Measurements from ENCODE around the gene FARP1. TPM values are rescaled to one million over a fixed set of nuclear protein-coding genes. Genes with fewer than 3 reads are reported as not detected.

The FARP1 gene
- total and polyA plus RNA-seq, 2 of the 13 experiments (the other 11 are each of a cell fraction or from before 2014, with no cell fraction given): 70.6 to 126 TPM

DNA sequence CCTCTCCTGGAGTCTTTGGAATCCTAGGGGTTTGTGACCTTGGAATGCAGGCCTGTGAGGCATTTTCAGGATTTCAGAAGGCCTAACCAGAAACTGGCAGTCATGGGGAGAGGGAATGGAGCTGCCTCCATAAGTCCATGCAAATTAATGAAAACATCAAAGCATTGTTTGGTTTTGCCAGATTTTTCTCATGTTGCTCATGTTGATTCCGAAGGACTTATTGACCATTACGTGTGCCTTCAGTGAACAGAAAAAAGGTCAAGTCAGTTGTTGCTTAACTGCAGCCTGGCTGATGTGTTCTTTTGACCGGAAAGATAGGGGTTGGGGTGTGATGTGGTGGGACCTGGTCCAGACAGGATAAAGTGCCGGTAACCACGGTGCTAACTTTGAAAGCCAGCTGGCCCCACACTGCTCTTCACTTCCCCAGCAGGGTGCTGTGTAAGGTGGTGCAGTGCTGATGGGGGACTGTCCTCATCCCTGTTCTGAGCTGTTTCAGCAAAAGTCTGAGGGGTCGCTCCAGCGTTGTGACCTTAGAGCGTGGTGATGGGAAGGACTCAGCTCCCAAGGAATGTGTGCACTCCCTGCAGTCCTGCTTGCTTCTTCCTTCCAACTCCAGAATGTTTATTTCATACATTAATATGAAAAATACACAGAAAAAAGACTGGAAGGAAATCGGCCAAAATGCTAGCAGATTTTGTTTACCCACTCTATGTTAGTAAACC is 30.7 kb downstream of the FARP1 start (continued):
- TF ChIP-seq, protein P1, sequence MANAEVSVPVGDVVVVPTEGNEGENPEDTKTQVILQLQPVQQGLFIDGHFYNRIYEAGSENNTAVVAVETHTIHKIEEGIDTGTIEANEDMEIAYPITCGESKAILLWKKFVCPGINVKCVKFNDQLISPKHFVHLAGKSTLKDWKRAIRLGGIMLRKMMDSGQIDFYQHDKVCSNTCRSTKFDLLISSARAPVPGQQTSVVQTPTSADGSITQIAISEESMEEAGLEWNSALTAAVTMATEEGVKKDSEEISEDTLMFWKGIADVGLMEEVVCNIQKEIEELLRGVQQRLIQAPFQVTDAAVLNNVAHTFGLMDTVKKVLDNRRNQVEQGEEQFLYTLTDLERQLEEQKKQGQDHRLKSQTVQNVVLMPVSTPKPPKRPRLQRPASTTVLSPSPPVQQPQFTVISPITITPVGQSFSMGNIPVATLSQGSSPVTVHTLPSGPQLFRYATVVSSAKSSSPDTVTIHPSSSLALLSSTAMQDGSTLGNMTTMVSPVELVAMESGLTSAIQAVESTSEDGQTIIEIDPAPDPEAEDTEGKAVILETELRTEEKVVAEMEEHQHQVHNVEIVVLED (CRISPR knock-in tag; IDR thresholded peaks at IDR 0.05; ENCODE audit: borderline replicate concordance): no peak
- TF ChIP-seq NFKBIZ (CRISPR knock-in tag; IDR thresholded peaks at IDR 0.05) (peak; percentile 90), MTF1 (CRISPR knock-in tag; IDR thresholded peaks at IDR 0.05) (no peak), REPIN1 (CRISPR knock-in tag; IDR thresholded peaks at IDR 0.05; ENCODE audit: borderline replicate concordance, low read depth) (peak; percentile 64), POLR2AphosphoS2 (IDR thresholded peaks at IDR 0.05; ENCODE audit: low read depth, low read length) (no peak), ZNF331 (CRISPR knock-in tag; IDR thresholded peaks at IDR 0.05) (peak; percentile 49; the same call in 1 of the 2 replicates), ZNF296 (CRISPR knock-in tag; conservative IDR thresholded peaks at IDR 0.05) (no peak), MBNL3 (CRISPR knock-in tag; conservative IDR thresholded peaks at IDR 0.05) (no peak), MEF2D (CRISPR knock-in tag; IDR thresholded peaks at IDR 0.05) (0 out of 2 replicates have a peak, but pooled peaks have one; percentile 53), KLF11 (CRISPR knock-in tag; IDR thresholded peaks at IDR 0.05) (no peak), HNF4G (IDR thresholded peaks at IDR 0.05; ENCODE audit: borderline replicate concordance, low read depth, low read length) (no peak; the same call in 1 of the 2 replicates), HNF4G (CRISPR knock-in tag; IDR thresholded peaks at IDR 0.05; ENCODE audit: borderline replicate concordance, low read depth) (no peak), NFRKB (IDR thresholded peaks at IDR 0.05) (no peak), IKZF1 (IDR thresholded peaks at IDR 0.05) (no peak), HNRNPLL (IDR thresholded peaks at IDR 0.05; ENCODE audit: low read depth, low read length, poor library complexity, severe bottlenecking) (no peak)
- TF ChIP-seq, protein P2, sequence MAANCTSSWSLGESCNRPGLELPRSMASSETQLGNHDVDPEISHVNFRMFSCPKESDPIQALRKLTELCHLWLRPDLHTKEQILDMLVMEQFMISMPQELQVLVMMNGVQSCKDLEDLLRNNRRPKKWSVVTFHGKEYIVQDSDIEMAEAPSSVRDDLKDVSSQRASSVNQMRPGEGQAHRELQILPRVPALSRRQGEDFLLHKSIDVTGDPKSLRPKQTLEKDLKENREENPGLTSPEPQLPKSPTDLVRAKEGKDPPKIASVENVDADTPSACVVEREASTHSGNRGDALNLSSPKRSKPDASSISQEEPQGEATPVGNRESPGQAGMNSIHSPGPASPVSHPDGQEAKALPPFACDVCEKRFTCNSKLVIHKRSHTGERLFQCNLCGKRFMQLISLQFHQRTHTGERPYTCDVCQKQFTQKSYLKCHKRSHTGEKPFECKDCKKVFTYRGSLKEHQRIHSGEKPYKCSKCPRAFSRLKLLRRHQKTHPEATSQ (CRISPR knock-in tag; IDR thresholded peaks at IDR 0.05; ENCODE audit: borderline replicate concordance): peak; percentile 59; the same call in 1 of the 2 replicates
- TF ChIP-seq, protein P3, sequence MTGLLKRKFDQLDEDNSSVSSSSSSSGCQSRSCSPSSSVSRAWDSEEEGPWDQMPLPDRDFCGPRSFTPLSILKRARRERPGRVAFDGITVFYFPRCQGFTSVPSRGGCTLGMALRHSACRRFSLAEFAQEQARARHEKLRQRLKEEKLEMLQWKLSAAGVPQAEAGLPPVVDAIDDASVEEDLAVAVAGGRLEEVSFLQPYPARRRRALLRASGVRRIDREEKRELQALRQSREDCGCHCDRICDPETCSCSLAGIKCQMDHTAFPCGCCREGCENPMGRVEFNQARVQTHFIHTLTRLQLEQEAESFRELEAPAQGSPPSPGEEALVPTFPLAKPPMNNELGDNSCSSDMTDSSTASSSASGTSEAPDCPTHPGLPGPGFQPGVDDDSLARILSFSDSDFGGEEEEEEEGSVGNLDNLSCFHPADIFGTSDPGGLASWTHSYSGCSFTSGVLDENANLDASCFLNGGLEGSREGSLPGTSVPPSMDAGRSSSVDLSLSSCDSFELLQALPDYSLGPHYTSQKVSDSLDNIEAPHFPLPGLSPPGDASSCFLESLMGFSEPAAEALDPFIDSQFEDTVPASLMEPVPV (CRISPR knock-in tag; IDR thresholded peaks at IDR 0.05): no peak; the same call in 1 of the 2 replicates
- TF ChIP-seq, protein P4, sequence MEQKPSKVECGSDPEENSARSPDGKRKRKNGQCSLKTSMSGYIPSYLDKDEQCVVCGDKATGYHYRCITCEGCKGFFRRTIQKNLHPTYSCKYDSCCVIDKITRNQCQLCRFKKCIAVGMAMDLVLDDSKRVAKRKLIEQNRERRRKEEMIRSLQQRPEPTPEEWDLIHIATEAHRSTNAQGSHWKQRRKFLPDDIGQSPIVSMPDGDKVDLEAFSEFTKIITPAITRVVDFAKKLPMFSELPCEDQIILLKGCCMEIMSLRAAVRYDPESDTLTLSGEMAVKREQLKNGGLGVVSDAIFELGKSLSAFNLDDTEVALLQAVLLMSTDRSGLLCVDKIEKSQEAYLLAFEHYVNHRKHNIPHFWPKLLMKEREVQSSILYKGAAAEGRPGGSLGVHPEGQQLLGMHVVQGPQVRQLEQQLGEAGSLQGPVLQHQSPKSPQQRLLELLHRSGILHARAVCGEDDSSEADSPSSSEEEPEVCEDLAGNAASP (CRISPR knock-in tag; IDR thresholded peaks at IDR 0.05; ENCODE audit: borderline replicate concordance): peak; percentile 63; the same call in 1 of the 2 replicates
- TF ChIP-seq, protein P5, sequence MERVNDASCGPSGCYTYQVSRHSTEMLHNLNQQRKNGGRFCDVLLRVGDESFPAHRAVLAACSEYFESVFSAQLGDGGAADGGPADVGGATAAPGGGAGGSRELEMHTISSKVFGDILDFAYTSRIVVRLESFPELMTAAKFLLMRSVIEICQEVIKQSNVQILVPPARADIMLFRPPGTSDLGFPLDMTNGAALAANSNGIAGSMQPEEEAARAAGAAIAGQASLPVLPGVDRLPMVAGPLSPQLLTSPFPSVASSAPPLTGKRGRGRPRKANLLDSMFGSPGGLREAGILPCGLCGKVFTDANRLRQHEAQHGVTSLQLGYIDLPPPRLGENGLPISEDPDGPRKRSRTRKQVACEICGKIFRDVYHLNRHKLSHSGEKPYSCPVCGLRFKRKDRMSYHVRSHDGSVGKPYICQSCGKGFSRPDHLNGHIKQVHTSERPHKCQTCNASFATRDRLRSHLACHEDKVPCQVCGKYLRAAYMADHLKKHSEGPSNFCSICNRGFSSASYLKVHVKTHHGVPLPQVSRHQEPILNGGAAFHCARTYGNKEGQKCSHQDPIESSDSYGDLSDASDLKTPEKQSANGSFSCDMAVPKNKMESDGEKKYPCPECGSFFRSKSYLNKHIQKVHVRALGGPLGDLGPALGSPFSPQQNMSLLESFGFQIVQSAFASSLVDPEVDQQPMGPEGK (CRISPR knock-in tag; IDR thresholded peaks at IDR 0.05): 0 out of 2 replicates have a peak, but pooled peaks have one; percentile 33

Measured in HepG2 (cell line).